Measurements from ENCODE around the gene CEACAM19.

- TF ChIP-seq HEY1 (CRISPR knock-in tag; IDR thresholded peaks at IDR 0.05; ENCODE audit: borderline replicate concordance): no peak
- no peak for TF ChIP-seq CTBP1 (IDR thresholded peaks at IDR 0.05; ENCODE audit: borderline replicate concordance)
- TF ChIP-seq TCF7L2 (IDR thresholded peaks at IDR 0.05; ENCODE audit: low read depth, low read length): no peak
- no peak for TF ChIP-seq SFPQ (IDR thresholded peaks at IDR 0.05; ENCODE audit: low read depth, low read length)
- no peak for TF ChIP-seq EHMT2 (IDR thresholded peaks at IDR 0.05)
- TF ChIP-seq CREB3 (tag; conservative IDR thresholded peaks at IDR 0.05; ENCODE audit: low read depth): no peak
- no peak for TF ChIP-seq FOXJ3 (CRISPR knock-in tag; IDR thresholded peaks at IDR 0.05)
- TF ChIP-seq POLR2A (conservative IDR thresholded peaks at IDR 0.05): no peak
- TF ChIP-seq SETDB1 (IDR thresholded peaks at IDR 0.05; ENCODE audit: low read length): no peak
- TF ChIP-seq ZNF740 (CRISPR knock-in tag; IDR thresholded peaks at IDR 0.05): no peak
- no peak for TF ChIP-seq ZNF740 (tag; IDR thresholded peaks at IDR 0.05)
- TF ChIP-seq EZH2 (IDR thresholded peaks at IDR 0.05; ENCODE audit: borderline replicate concordance, low read depth, low read length): no peak
Measured at GRCh38 chr19:44725684-44726083, 54.4 kb downstream of the CEACAM19 start.
